UCSD-AML1 (cell line): ENCODE results near the gene CANX.

ENCODE experiments used
- DNase-seq: peaks from one replicate; lab custom pipeline; 2025; ENCODE audit not compliant: unreplicated experiment; lab: John Stamatoyannopoulos, UW

Gene CANX

GRCh38 chr5:179773686-179774040 is 74.9 kb downstream of the CANX start:
- DNase-seq: no peak

- DNase-seq: no peak
These were observed 75.7 kb downstream of the CANX start for GRCh38 chr5:179774442-179774841.

- DNase-seq: no peak
These were observed 77.7 kb downstream of the CANX start for GRCh38 chr5:179776411-179776938.

DNA sequence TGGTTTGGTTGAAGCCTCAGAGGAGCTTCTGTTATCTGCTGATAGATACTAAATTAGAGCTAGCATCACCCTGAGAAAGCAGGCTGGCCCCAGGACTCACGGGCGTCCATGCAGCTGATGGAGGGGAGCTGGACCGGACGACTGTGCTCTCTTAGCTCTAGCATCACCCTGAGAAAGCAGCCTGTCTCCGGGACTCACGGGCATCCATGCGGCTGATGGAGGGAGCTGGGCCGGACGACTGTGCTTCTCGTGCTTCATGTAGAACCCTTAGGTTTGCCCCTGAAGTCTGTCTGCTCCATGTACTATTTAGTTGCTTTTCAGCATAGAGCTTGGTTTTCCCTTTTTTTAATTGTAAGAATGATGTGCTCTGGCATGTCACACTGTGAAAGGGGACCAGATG is 78.7 kb downstream of the CANX start:
- DNase-seq: no peak

- no peak for DNase-seq
These were observed 79.1 kb downstream of the CANX start for GRCh38 chr5:179777909-179778308.

DNA sequence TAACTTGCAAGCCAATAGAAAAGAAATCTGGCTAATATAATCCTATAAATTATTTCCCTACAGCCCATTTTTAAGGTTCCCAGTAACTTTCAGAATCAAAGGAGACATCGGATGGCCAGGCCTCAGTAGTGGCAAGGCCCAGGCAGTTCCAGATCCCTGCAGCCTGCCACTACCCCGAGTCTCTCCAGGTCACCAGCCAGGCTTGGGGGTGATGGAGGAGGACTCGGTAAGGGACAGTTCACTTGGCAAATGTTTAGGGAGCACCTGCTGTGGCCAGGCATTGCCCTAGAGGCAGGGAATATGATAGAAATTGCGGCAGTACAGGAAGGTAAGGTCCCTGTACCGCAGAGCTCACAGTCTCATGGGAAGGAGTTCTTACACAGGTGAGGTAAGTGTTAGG is 79.8 kb downstream of the CANX start:
- no peak for DNase-seq

- no peak for DNase-seq
These were observed 81.1 kb downstream of the CANX start for GRCh38 chr5:179779826-179780225.

GRCh38 chr5:179780362-179780761 is 81.6 kb downstream of the CANX start:
- no peak for DNase-seq
